GM23248 (cell line): Measurements from ENCODE around the gene C2orf49.

Source experiments
- EZH2 ChIP-seq: fragments of 200-600 bp; sonication (generic); IDR thresholded peaks from 2 replicates; pipeline ENCODE4 v1.6.1; 2018; ENCODE audit warnings: antibody characterized with exemption, mild to moderate bottlenecking; ENCODE audit not compliant: insufficient read depth, poor library complexity, severe bottlenecking
- EZH2phosphoT487 ChIP-seq: fragments of 200-600 bp; sonication (generic); IDR thresholded peaks from 2 replicates; pipeline ENCODE4 v1.6.1; 2018; ENCODE audit warnings: antibody characterized with exemption, moderate library complexity, mild to moderate bottlenecking, low read depth; ENCODE audit not compliant: insufficient read depth

DNA sequence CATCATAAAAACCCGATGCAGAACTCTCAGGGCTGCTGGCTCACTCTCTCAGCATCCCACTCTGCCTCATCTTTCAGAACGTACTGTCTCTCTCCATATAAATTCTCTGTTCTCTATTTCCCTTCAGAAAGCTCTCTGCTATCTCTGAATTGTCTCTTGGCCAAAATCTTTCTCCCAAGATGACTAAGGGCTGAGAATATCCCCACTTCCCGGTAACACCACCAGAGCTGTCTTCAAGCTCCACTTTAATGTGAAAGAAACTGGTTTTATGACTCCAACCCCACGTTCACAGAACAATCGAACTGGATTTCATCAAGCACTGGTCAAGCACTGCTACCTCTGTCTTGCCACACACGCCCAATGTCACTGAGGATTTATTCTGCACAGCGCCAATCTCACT is 30.2 kb upstream of the C2orf49 start:
- TF ChIP-seq EZH2, result no peak
- no peak for TF ChIP-seq EZH2phosphoT487
